ENCODE data around the gene ZFAND4. TPM values are rescaled to one million over a fixed set of nuclear protein-coding genes. Genes with fewer than 3 reads are reported as not detected.

ZFAND4 gene
- total and polyA plus RNA-seq, 9 of the 15 experiments (the other 6 are each of a cell fraction or from before 2014, with no cell fraction given) = 0.42 to 3.0 (median 1.5) TPM

DNA sequence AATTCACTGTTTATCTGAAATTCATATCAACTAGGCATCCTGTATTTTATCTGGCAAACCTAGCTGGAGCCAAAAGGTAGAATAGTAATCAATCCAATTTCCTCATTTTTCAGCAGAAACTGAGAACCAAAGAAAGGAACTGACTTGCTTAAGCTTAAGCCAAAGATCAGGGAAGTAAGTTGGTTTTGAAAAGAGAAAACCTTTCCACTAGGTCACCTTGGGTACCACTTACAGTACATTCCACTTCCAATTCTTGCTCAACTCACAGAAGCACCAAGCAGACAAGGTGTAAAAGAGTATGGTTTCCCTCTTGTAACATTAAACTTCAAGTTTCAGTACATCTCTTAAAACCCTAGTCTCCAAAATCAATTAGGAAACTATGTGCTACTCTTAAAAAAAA is 79.6 kb downstream of the ZFAND4 start:
- H3K9ac ChIP-seq (ENCODE audit: insufficient read depth in 1 of 2, low read depth in 2 of 2, low read length in 2 of 2) = peak overlapping the region in 1 of 2 experiments; percentile 74; a peak in 2 of 4 replicates
- peak overlapping the region; percentile 57 for H3K4me3 ChIP-seq
- no peaks in the 10 kb centered on the region for H3K27me3 ChIP-seq (ENCODE audit: control insufficient read depth in 2 of 2, insufficient read depth in 2 of 2, low read length in 2 of 2)
- peaks cover 52% of the 10 kb centered on the region for H3K79me2 ChIP-seq (ENCODE audit: control insufficient read depth, insufficient read depth, low read length)
- no peak overlapping the region; the same call in 2 of the 3 replicates for H3K27ac ChIP-seq (ENCODE audit: extremely low read depth, low read depth, low read length)
- peaks cover 4% of the 10 kb centered on the region; the same call in 1 of the 2 replicates for H3K9me3 ChIP-seq (replicated peaks; ENCODE audit: control insufficient read depth, insufficient read depth, low read depth, low read length)
- peak overlapping the region; percentile 84 for H3K4me2 ChIP-seq (ENCODE audit: insufficient read depth, low read length)
- intact Hi-C loops (cut with micrococcal nuclease) = no loop called here
- no peak overlapping the region for H2AFZ ChIP-seq (ENCODE audit: low read depth, low read length)
- peaks cover 14% of the 10 kb centered on the region for H3K36me3 ChIP-seq (ENCODE audit: control insufficient read depth, insufficient read depth, low read length)
- BruUV-seq (replicated peaks) = no TSS peak
- peaks cover 5 to 8% of the 10 kb centered on the region in 2 experiments; a peak in 2 of 5 replicates for H3K4me1 ChIP-seq (replicated peaks in 1 of 2; ENCODE audit: control insufficient read depth in 2 of 2, insufficient read depth in 2 of 2, low read length in 2 of 2)
- no peaks in the 10 kb centered on the region for H4K20me1 ChIP-seq (replicated peaks; ENCODE audit: control insufficient read depth, insufficient read depth, low read length)
- no peaks in the 10 kb centered on the region for H3K9me1 ChIP-seq (ENCODE audit: control insufficient read depth, insufficient read depth, low read length)
- DNase-seq (ENCODE audit: extremely low read depth in 1 of 4, low spot score in 3 of 4) = peak in 1 of 4 experiments; percentile 24
- TF ChIP-seq CBX5 (IDR thresholded peaks at IDR 0.05; ENCODE audit: borderline replicate concordance, low read depth) = no peak
- TF ChIP-seq SETDB1 (IDR thresholded peaks at IDR 0.05; ENCODE audit: low read length) = no peak
- TF ChIP-seq CEBPB (tag; IDR thresholded peaks at IDR 0.05) = peak; percentile 54; the same call in 1 of the 2 replicates
- TF ChIP-seq, protein P1, sequence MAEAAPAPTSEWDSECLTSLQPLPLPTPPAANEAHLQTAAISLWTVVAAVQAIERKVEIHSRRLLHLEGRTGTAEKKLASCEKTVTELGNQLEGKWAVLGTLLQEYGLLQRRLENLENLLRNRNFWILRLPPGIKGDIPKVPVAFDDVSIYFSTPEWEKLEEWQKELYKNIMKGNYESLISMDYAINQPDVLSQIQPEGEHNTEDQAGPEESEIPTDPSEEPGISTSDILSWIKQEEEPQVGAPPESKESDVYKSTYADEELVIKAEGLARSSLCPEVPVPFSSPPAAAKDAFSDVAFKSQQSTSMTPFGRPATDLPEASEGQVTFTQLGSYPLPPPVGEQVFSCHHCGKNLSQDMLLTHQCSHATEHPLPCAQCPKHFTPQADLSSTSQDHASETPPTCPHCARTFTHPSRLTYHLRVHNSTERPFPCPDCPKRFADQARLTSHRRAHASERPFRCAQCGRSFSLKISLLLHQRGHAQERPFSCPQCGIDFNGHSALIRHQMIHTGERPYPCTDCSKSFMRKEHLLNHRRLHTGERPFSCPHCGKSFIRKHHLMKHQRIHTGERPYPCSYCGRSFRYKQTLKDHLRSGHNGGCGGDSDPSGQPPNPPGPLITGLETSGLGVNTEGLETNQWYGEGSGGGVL (CRISPR knock-in tag; IDR thresholded peaks at IDR 0.05) = no peak
- TF ChIP-seq, protein P2, sequence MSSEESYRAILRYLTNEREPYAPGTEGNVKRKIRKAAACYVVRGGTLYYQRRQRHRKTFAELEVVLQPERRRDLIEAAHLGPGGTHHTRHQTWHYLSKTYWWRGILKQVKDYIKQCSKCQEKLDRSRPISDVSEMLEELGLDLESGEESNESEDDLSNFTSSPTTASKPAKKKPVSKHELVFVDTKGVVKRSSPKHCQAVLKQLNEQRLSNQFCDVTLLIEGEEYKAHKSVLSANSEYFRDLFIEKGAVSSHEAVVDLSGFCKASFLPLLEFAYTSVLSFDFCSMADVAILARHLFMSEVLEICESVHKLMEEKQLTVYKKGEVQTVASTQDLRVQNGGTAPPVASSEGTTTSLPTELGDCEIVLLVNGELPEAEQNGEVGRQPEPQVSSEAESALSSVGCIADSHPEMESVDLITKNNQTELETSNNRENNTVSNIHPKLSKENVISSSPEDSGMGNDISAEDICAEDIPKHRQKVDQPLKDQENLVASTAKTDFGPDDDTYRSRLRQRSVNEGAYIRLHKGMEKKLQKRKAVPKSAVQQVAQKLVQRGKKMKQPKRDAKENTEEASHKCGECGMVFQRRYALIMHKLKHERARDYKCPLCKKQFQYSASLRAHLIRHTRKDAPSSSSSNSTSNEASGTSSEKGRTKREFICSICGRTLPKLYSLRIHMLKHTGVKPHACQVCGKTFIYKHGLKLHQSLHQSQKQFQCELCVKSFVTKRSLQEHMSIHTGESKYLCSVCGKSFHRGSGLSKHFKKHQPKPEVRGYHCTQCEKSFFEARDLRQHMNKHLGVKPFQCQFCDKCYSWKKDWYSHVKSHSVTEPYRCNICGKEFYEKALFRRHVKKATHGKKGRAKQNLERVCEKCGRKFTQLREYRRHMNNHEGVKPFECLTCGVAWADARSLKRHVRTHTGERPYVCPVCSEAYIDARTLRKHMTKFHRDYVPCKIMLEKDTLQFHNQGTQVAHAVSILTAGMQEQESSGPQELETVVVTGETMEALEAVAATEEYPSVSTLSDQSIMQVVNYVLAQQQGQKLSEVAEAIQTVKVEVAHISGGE (CRISPR knock-in tag; IDR thresholded peaks at IDR 0.05) = peak in 1 of 3 experiments; percentile 40; a peak in 1 of 6 replicates
- TF ChIP-seq RBFOX2 (IDR thresholded peaks at IDR 0.05; ENCODE audit: low read depth, low read length) = 0 out of 2 replicates have a peak, but pooled peaks have one; percentile 23
- peak; percentile 25; the same call in 1 of the 2 replicates for TF ChIP-seq ESRRA (IDR thresholded peaks at IDR 0.05; ENCODE audit: borderline replicate concordance, low read depth)
- no peak for TF ChIP-seq ZNF77 (CRISPR knock-in tag; IDR thresholded peaks at IDR 0.05)
- POLR2A ChIA-PET = interaction anchor here (0.9 to 4.2 kb wide), 4 partner anchors 11 to 121 kb away, joined by 3 to 22 read pairs (median 4); no protein-coding TSS in a partner anchor
- CTCF ChIA-PET (ENCODE audit: low intra/inter-chr PET ratio) = no interaction called here
- in situ Hi-C loops (cut with MboI) = no loop called here
- ATAC-seq = no peak
- no peak for FAIRE-seq
